ENCODE results near the gene NLRC3.

The NLRC3 gene

DNA sequence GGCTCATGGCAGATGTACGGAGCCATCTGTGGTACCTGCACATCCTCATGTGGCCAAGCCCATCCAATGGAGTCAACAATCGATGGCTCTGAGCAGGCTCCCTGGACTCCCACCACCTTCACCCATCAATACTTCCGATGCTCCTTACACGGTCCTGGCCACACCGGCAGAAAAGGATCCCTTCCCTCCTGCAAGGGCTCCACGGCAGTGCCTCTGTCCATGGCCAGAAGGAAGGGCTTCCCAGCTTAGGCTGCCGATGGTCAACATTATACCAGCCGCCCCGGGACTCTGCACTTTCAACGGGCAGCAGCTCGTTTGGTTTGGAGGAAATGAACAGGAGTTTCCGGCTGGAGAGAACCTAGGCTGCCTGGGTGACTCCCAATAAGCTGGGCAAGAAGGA is 21.0 kb upstream of the NLRC3 start:
- DNase-seq (ENCODE audit: low spot score), result no peak

DNA sequence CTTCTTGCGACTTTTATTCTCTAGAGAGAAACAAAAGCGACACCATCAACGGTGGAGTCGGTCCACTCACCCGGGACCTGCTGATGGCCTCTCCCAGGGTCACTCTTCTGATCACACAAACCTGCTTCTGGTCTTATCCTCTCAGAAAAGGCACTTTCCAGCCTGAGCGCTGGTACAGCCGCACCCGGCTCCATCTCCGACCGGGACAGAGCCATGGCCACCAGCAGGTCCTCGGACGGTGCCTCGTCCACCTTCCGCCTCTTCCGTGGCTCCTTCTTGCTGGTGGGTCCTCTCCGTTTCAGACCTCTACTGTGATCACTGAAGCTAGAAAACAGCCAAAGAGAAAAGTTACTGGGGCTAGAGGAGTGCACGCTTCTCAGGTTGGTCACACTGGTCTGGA is 20.5 kb upstream of the NLRC3 start:
- DNase-seq (ENCODE audit: low spot score), result no peak

DNA sequence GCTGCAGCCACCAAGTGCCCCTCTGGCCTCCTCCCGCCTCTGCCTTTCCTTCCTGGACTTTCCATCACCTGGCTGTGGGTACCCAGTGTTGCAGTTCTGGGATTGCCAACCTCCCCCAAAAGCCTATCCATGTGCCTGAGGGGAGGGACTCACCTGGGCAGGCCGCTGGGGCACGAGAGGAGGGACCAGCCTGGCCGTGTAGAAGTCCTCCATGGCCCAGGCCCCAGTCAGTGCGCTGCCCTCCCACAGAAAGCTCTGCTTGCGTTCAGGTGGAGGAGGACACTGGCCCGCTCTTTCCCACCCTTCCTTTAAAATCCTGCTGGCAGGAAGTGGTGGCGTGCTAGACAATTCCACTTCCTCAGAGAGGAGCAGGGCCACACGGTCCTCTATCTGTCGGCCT is 20.0 kb upstream of the NLRC3 start:
- no peak for DNase-seq (ENCODE audit: low spot score)

- DNase-seq (ENCODE audit: low spot score), result no peak
These were observed 19.1 kb upstream of the NLRC3 start for GRCh38 chr16:3596101-3596861.

GRCh38 chr16:3595521-3596021 is 18.4 kb upstream of the NLRC3 start:
- DNase-seq (ENCODE audit: low spot score), result no peak

DNA sequence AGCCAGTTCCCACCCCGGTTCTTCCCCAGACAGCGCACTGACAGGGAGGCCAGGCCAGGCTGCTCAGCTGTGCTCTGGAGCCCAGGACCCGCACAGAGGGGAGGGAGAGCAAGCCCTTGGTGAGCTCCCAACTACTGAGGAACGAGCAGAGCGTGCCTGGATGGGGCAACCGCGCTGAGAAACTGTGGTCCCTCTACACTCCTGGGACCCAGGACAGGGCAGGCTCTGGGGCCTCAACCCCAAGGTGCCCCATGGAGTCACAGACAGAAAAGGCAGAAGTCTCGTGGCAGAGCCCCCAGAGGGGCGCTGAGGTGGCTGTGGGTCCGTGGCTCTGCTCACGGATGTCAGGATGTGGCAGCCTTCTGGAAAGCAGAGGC is 17.9 kb upstream of the NLRC3 start:
- no peak for DNase-seq (ENCODE audit: low spot score)

- no peak for DNase-seq (ENCODE audit: low spot score)
These were observed 17.3 kb upstream of the NLRC3 start for GRCh38 chr16:3594316-3595109.

DNA sequence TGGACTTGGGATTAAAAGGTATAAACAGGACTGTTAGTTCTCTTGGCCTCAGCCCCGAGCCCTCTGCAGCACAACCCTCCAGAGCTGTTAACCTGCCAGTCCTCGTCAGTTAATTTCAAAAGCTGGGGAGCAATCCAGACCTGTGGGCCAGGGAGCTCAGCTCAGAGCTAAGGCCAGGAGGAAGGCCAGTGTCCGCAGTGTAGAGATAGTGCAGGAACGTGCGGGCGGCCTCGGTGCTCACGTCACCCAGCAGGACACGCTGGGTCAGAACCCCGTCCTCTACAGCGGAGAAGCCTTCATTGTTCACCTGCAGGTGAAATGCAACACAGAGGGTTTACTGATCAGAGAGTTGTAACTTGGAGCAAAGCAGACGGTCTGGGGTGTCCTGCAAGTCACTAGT is 15.4 kb upstream of the NLRC3 start:
- no peak for DNase-seq (ENCODE audit: low spot score)

GRCh38 chr16:3591991-3592390 is 14.8 kb upstream of the NLRC3 start:
- DNase-seq (ENCODE audit: low spot score), result no peak

DNA sequence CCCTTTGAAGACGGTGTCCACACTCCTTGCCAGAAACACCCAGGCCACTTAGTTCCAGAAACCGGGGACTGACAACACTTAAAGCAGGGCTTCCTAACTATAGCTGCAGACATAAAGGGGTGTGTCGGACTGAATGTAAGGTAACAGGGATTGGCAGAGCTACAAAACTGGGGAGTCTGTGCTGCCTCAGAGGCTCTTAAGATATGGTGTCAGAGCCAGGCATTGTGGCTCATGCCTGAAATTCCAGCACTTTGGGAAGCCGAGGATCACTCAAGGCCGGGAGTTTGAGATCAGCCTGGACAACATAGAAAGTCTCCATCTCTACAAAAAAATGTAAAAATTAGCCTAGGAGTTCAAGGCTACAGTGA is 14.2 kb upstream of the NLRC3 start:
- no peak for DNase-seq (ENCODE audit: low spot score)

DNA sequence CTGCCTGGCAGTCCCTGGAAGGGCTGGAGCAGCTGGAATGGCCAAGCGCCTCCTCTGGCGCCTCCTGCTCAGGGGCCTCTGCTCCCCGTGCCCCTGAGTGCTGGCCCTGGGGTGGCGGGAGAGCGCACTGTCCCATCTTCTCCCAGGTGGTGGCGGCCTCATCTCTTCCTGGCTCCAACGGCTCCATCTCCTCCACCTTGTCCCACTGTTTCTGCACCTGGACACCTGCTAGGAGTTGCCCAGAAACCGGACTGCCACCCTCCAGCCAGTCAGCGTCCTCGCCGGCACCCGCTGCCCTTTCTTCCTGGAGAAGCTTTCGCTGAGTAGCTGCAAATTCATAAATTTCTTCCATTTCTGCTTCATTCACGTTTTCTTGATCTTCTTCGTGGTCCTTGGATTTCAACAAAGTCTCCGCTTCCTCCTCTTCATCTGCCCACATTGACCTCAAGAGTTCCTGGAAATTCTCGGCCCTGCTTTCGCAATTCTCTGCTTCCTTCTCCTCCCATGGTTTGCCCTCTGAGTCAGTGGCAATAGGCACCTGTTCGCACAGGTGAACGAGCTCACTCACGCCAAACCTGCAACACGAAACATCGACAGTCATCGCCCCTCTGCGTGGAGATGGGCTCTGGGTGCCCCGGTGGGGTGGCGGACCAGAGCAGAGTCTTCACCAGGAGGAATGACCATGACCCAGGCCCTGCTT is 13.7 kb upstream of the NLRC3 start:
- no peak for DNase-seq (ENCODE audit: low spot score)

- no peak for DNase-seq (ENCODE audit: low spot score)
These were observed 12.9 kb upstream of the NLRC3 start for GRCh38 chr16:3589991-3590701.

DNA sequence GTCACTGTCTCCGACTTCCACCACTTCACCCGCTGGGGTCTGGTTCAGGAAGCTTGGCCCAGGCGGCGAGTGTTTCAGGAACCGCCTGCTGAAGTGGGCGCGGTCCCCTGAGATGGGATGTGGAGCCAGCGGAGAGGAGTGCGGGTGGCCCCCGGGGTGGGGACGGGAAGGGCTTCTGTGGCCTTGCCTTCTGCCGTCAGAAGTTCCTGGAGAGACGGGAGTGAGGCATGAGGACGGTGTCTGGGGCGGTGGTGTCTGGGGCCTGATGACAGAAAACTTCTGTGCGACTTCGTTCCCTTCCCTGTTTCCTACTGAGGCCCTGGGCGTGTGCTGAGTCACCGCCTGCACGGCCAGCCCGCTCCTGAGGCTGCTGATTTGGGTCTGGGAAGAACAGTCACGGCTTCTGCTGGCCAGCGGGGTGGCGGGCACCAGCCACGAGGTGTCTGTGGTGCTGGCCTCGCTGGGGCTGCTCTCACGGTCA is 12.3 kb upstream of the NLRC3 start:
- DNase-seq (ENCODE audit: low spot score), result no peak

DNA sequence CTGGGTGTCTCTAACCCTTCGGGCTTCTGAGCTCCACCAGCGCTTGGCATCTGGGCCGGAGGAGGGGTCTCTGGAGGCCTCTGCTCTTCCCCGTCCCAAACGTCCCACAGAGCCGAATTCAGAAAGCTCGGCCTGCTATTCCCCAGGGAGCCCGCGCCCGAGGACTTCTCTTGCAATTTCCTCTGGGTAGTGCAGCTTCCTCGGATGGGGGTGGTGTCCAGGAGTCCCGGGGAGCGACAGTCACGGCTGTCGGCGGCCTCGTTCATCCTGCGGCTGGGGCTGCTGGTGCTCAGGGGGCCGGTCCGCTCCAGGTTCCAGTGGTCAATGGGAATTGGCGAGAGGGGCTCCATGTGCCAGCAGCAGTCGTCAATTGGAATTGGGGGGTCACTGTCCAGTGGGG is 11.8 kb upstream of the NLRC3 start:
- DNase-seq (ENCODE audit: low spot score), result no peak

- no peak for DNase-seq (ENCODE audit: low spot score)
These were observed 10.4 kb upstream of the NLRC3 start for GRCh38 chr16:3587547-3588110.

DNA sequence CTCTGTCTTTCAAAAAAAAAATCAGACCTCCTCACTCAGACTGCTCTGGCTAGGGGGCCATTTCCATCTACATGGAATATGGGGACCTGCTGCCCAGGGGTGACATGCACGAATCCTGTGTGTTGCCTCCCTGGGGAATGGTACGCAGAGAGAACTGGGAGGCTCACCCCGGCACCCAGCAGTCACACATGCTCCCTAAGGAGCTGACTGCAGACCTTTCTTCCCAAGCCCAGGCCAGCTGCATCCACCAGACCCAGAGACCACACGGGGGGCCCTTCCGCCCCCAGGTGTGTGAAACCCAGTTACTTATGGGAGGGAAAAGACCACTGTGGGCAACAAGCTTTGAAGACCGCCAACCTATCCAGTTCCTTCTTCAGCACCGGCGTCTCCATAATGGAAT is 7.2 kb upstream of the NLRC3 start:
- no peak for DNase-seq (ENCODE audit: low spot score)

DNA sequence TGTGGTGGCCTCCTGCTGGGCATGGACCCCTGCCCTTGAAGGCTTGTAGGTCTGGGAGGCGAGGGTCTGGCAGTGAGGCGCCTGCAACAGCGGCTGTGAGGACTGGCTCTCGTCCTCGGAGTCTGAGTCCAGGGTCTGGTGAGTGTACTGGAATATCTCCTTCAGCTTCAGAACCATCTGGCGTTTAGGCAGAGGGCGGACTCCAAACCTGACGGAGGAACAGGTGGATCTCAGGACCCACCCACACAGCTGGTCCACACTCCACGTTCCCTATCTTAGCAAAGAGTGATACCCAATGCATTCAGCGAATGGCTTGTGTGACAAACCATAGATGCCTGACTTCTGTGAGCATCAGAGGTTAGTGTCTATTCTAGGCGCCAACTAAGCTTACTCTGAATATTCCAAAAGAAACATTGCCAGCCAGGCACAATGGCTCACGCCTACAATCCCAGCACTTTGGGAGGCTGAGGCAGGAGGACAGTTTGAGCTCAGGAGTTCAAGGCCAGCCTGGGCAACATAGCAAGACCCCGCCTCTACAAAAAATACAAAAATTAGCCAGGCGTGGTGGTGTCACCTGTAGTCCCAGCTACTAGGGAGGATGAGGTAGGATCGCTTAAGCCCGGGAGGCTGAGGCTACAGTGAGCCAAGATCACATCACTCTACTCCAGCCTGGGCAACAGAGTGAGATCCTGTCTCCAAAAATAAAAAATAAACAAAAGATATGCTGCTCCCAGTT is 6.3 kb upstream of the NLRC3 start:
- DNase-seq (ENCODE audit: low spot score), result no peak

- DNase-seq (ENCODE audit: low spot score), result no peak
These were observed 5.3 kb upstream of the NLRC3 start for GRCh38 chr16:3582276-3583165.

DNA sequence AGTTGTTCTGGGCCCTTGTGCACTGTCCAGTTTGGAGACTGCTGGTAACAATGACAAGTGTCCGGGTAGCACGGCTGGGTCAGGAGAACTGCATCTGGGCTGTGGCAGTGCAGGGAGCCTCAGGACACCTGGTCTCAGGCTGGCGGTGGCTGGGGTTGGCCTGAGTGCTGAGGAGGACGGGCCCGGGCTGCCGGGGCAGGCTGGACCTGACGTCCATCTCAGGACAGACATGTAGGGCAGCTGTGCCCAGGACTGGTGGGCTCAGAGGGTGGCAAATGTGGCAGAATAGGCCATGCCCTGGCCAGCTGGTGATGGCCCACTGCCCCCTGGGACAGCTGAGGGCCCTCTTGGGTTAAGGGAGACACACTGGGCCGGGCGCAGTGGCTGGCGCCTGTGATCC is 4.2 kb upstream of the NLRC3 start:
- DNase-seq (ENCODE audit: low spot score), result no peak

DNA sequence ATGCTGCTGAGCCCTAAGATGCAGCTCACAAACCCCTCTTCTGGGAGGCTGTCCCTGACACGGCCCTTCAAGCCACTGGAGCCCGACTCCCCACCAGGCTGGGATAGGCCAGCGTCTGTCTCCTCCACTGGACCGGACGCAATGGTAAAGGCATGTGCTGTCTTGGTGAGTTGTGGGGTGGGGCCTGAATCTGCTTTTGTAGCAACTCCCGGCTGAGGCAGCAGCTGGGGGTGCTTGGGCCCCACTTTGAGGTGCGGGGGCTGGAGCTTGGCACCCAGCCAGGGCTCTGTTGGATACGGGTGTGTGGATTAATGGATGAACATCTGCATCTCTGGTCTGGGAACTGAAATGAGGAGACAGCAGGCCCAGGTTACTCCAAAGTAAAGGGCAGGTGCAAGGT is 3.5 kb upstream of the NLRC3 start:
- no peak for DNase-seq (ENCODE audit: low spot score)

All from hematopoietic multipotent progenitor cell treated with erythropoietin and hydrocortisone succinate and interleukin-3 and kit ligand, for 17 days (in vitro differentiated cells).